ENCODE measurements around the gene MLX.
"Not testable (repeated sequence)": the region's sequence is repeated elsewhere in the genome, so short reads cannot be mapped to it uniquely, and the experiment has no call there.

MLX gene

GRCh38 chr17:42579794-42580551 is 13.1 kb downstream of the MLX start:
- no peak for DNase-seq (ENCODE audit: low read depth)

- no peak for DNase-seq (ENCODE audit: low read depth)
These were observed 14.9 kb downstream of the MLX start for GRCh38 chr17:42581744-42582270.

GRCh38 chr17:42584880-42585279 is 18.0 kb downstream of the MLX start:
- DNase-seq (ENCODE audit: low read depth) = no peak

GRCh38 chr17:42585353-42585752 is 18.5 kb downstream of the MLX start:
- no peak for DNase-seq (ENCODE audit: low read depth)

- no peak for DNase-seq (ENCODE audit: low read depth)
These were observed 19.8 kb downstream of the MLX start for GRCh38 chr17:42586514-42587230.

- DNase-seq (ENCODE audit: low read depth) = no peak
These were observed 24.0 kb downstream of the MLX start for GRCh38 chr17:42590886-42591285.

GRCh38 chr17:42591411-42591810 is 24.5 kb downstream of the MLX start:
- no peak for DNase-seq (ENCODE audit: low read depth)

- DNase-seq (ENCODE audit: low read depth) = no peak
These were observed 29.5 kb downstream of the MLX start for GRCh38 chr17:42596386-42596785.

GRCh38 chr17:42598905-42599304 is 32.0 kb downstream of the MLX start:
- DNase-seq (ENCODE audit: low read depth) = no peak

- no peak for DNase-seq (ENCODE audit: low read depth)
These were observed 36.4 kb downstream of the MLX start for GRCh38 chr17:42603318-42603717.

- DNase-seq (ENCODE audit: low read depth) = no peak
These were observed 40.9 kb downstream of the MLX start for GRCh38 chr17:42607769-42608168.

GRCh38 chr17:42608305-42609181 is 41.6 kb downstream of the MLX start:
- DNase-seq (ENCODE audit: low read depth) = no peak

GRCh38 chr17:42609182-42609813 is 42.4 kb downstream of the MLX start, which contains the start of the genes RETREG3 and TUBG1:
TSS of gene RETREG3 (minus strand) at chr17:42609374. CDS start at chr17:42609324, 50 bp downstream.
TSS of gene TUBG1 (plus strand) at chr17:42609683. CDS start at chr17:42609738, 55 bp downstream.
- peak; percentile 90 for DNase-seq (ENCODE audit: low read depth)

GRCh38 chr17:42609814-42610801 is 43.2 kb downstream of the MLX start:
- DNase-seq (ENCODE audit: low read depth) = not testable (repeated sequence)

- no peak for DNase-seq (ENCODE audit: low read depth)
These were observed 45.1 kb downstream of the MLX start for GRCh38 chr17:42612013-42612412.

GRCh38 chr17:42613699-42614295 is 46.9 kb downstream of the MLX start:
- DNase-seq (ENCODE audit: low read depth) = no peak

- no peak for DNase-seq (ENCODE audit: low read depth)
These were observed 51.1 kb downstream of the MLX start for GRCh38 chr17:42617956-42618431.

GRCh38 chr17:42618442-42619150 is 51.7 kb downstream of the MLX start:
- DNase-seq (ENCODE audit: low read depth) = no peak

GRCh38 chr17:42621987-42622386 is 55.1 kb downstream of the MLX start:
- not testable (repeated sequence) for DNase-seq (ENCODE audit: low read depth)
